AG10803 (cell line): ENCODE results near the gene GPR82.

Experiments used
- DNase-seq: peaks from one replicate; pipeline ENCODE4 v3.0.0; 2010; ENCODE audit warnings: low read depth
- H3K4me3 ChIP-seq: 2 replicates; pipeline ENCODE4 v1.5.1; 2011; ENCODE audit warnings: mild to moderate bottlenecking, low read length, control low read depth
- TF ChIP-seq, protein P1 (sequence below): conservative IDR thresholded peaks from 2 replicates; pipeline ENCODE4 v1.5.1; 2011; ENCODE audit warnings: mild to moderate bottlenecking, low read length, control low read depth, inconsistent platforms

The GPR82 gene

GRCh38 chrX:41758401-41758800, 34.4 kb downstream of the GPR82 start:
- H3K4me3 ChIP-seq = no peak overlapping the region
- TF ChIP-seq, protein P1, sequence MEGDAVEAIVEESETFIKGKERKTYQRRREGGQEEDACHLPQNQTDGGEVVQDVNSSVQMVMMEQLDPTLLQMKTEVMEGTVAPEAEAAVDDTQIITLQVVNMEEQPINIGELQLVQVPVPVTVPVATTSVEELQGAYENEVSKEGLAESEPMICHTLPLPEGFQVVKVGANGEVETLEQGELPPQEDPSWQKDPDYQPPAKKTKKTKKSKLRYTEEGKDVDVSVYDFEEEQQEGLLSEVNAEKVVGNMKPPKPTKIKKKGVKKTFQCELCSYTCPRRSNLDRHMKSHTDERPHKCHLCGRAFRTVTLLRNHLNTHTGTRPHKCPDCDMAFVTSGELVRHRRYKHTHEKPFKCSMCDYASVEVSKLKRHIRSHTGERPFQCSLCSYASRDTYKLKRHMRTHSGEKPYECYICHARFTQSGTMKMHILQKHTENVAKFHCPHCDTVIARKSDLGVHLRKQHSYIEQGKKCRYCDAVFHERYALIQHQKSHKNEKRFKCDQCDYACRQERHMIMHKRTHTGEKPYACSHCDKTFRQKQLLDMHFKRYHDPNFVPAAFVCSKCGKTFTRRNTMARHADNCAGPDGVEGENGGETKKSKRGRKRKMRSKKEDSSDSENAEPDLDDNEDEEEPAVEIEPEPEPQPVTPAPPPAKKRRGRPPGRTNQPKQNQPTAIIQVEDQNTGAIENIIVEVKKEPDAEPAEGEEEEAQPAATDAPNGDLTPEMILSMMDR = no peak
- DNase-seq = no peak

DNA sequence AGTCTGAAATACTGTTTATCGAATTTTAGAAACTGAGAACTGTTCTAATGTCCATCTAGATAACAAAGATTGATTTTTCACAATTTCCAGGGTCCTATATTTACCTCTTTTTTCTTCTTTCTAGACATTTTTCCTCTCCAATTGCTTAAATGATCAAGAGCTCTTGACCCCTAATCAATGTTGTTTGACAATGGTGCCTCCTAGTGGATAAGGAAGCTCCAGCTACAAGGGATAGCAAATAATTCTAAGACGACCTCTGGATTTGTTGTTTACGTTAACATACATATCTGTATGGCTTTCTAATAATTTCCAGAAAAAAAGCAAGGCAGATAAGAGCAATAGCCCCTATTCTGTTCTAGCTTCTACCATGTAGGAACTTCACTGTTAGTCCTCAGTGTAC, 35.8 kb downstream of the GPR82 start:
- no peak overlapping the region for H3K4me3 ChIP-seq
- DNase-seq = peak; percentile 30
- TF ChIP-seq, protein P1 = peak; percentile 52

GRCh38 chrX:41761169-41761568, 37.2 kb downstream of the GPR82 start:
- TF ChIP-seq, protein P1 = no peak

DNA sequence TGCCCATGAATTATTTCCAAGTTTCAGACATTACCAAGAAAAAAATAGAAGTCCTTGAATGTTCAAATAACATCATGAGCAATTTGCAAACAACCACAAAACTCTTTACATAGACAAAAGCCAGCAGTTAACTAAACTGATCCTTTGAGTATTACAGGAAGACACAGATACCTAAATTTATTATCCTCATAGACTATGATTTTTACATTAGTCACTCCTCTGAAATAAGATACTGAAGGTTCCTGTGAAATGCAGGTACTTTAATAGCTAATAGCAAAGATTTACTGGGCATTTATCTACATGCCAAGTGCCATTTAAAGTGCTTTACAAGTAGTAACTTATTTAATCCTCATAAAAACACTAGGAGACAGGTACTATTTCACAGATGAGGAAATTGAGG, 37.7 kb downstream of the GPR82 start:
- DNase-seq = no peak
- H3K4me3 ChIP-seq = no peak overlapping the region
- TF ChIP-seq, protein P1 = no peak

More at GRCh38 chrX:41761169-41761568, 37.2 kb downstream of the GPR82 start:
- DNase-seq = no peak
- no peak overlapping the region for H3K4me3 ChIP-seq

GRCh38 chrX:41779030-41779564, 55.1 kb downstream of the GPR82 start:
- H3K4me3 ChIP-seq = no peak overlapping the region
- TF ChIP-seq, protein P1 = no peak
- DNase-seq = peak; percentile 44
